ENCODE results near the gene NUDT9. TPM values are rescaled to one million over a fixed set of nuclear protein-coding genes. Genes with fewer than 3 reads are reported as not detected.
A peak's percentile ranks its signal among the peaks of the same experiment; 100 is the strongest.

NUDT9 gene
- total RNA-seq, 1 experiment from 2014 or later = 25.4 TPM

- peaks cover 36% of the 10 kb centered on the region for H3K4me1 Mint-ChIP-seq
- no peak for ATAC-seq
- no peak overlapping the region for H3K27ac Mint-ChIP-seq
- no peak for DNase-seq (ENCODE audit: low spot score)
- H3K27me3 Mint-ChIP-seq (ENCODE audit: low read depth) = peaks cover 5% of the 10 kb centered on the region; the same call in 1 of the 2 replicates
- H3K9me3 Mint-ChIP-seq = peaks cover 26% of the 10 kb centered on the region
- POLR2A ChIA-PET = no interaction called here
- CTCF ChIA-PET = interaction anchor here (0.6 to 4.1 kb wide), 3 partner anchors 29 to 159 kb away, joined by 3 to 18 read pairs (median 4); partner anchors contain the start of gene HSD17B11
- TF ChIP-seq ZNF219 (CRISPR knock-in tag; IDR thresholded peaks at IDR 0.05; ENCODE audit: borderline replicate concordance) (no peak), FOXJ3 (CRISPR knock-in tag; IDR thresholded peaks at IDR 0.05; ENCODE audit: borderline replicate concordance) (no peak), EMX1 (CRISPR knock-in tag; IDR thresholded peaks at IDR 0.05) (no peak), NR2C2 (CRISPR knock-in tag; IDR thresholded peaks at IDR 0.05) (no peak), ZNF121 (CRISPR knock-in tag; IDR thresholded peaks at IDR 0.05) (no peak)
- no peak overlapping the region for H3K4me3 Mint-ChIP-seq
- H3K36me3 Mint-ChIP-seq = peaks cover 14% of the 10 kb centered on the region
Measured at GRCh38 chr4:87420276-87420830, 2.0 kb upstream of the NUDT9 start.

- Mint-ChIP-seq H3K27ac (peak overlapping the region; percentile 74), H3K4me1 (peaks cover 36% of the 10 kb centered on the region), H3K27me3 (ENCODE audit: low read depth) (peaks cover 4% of the 10 kb centered on the region; the same call in 1 of the 2 replicates), H3K4me3 (peak overlapping the region; percentile 93), H3K9me3 (peaks cover 12% of the 10 kb centered on the region), H3K36me3 (peaks cover 7% of the 10 kb centered on the region)
- TF ChIP-seq JUN (CRISPR knock-in tag; IDR thresholded peaks at IDR 0.05) (no peak), GRHL2 (CRISPR knock-in tag; IDR thresholded peaks at IDR 0.05; ENCODE audit: insufficient replicate concordance, severe bottlenecking) (no peak), ZNF281 (CRISPR knock-in tag; IDR thresholded peaks at IDR 0.05) (no peak), PRDM15 (CRISPR knock-in tag; IDR thresholded peaks at IDR 0.05) (no peak), CREB1 (CRISPR knock-in tag; IDR thresholded peaks at IDR 0.05) (no peak), E2F5 (CRISPR knock-in tag; IDR thresholded peaks at IDR 0.05) (no peak), GABPB1 (CRISPR knock-in tag; IDR thresholded peaks at IDR 0.05) (no peak), HMGA2 (CRISPR knock-in tag; IDR thresholded peaks at IDR 0.05) (no peak), FOXP4 (CRISPR knock-in tag; IDR thresholded peaks at IDR 0.05) (no peak), STAT6 (CRISPR knock-in tag; conservative IDR thresholded peaks at IDR 0.05; ENCODE audit: low read depth) (no peak), ARID4B (CRISPR knock-in tag; IDR thresholded peaks at IDR 0.05; ENCODE audit: borderline replicate concordance) (no peak)
- DNase-seq (ENCODE audit: low spot score) (no peak), ATAC-seq (no peak)
- ChIA-PET CTCF (interaction anchor here (0.6 to 4.1 kb wide), 3 partner anchors 11 to 70 kb away, joined by 3 to 18 read pairs (median 4); partner anchors contain the start of gene HSD17B11), POLR2A (interaction anchor here (1.7 to 1.8 kb wide), 2 partner anchors 31 to 33 kb away, joined by 6 read pairs; no protein-coding TSS in a partner anchor)
Measured at GRCh38 chr4:87423317-87424098, 1.1 kb downstream of the NUDT9 start.

All from WTC11 (cell line).